K562 (cell line): ENCODE results near the gene ZPBP.

Source experiments
- GABPB1 ChIP-seq: sonication (generic); formaldehyde crosslinking; IDR thresholded peaks from 2 replicates; pipeline ENCODE4 v1.8.0; 2022; ENCODE audit warnings: mild to moderate bottlenecking, missing genetic modification reagents
- GATAD2A ChIP-seq: fragments of 450-650 bp; IDR thresholded peaks from 2 replicates; pipeline ENCODE4 v1.6.1; 2017
- SIX5 ChIP-seq, 2 experiments: IDR thresholded peaks; 2 replicates each; pipeline ENCODE4 v1.6.1; 2011; ENCODE audit warnings: low read length in 2 of 2, borderline replicate concordance in 1 of 2, low read depth in 1 of 2, mild to moderate bottlenecking in 1 of 2, moderate library complexity in 1 of 2; ENCODE audit not compliant: insufficient read depth in 1 of 2
- STAG1 ChIP-seq: sonication (generic); formaldehyde crosslinking; IDR thresholded peaks from 2 replicates; pipeline ENCODE4 v1.5.0; 2020; ENCODE audit warnings: missing genetic modification reagents, borderline replicate concordance
- TAF7 ChIP-seq: fragments of 450-650 bp; IDR thresholded peaks from 2 replicates; pipeline ENCODE4 v1.6.1; 2016; ENCODE audit warnings: missing genetic modification characterization, missing compliant biosample characterization
- ZFP1 ChIP-seq: fragments of 450-650 bp; formaldehyde crosslinking; IDR thresholded peaks from 2 replicates; pipeline ENCODE4 v1.4.0; 2020; ENCODE audit warnings: mild to moderate bottlenecking, mixed read lengths
- TF ChIP-seq, protein P1 (sequence below), 3 experiments: IDR thresholded peaks in 2 of 3; conservative IDR thresholded peaks in 1 of 3; 2 replicates each; pipeline ENCODE4 v1.5.1; 2011 to 2012; ENCODE audit warnings: low read length in 3 of 3, mild to moderate bottlenecking in 3 of 3, control low read depth in 2 of 3, improper control_type of control experiment in 1 of 3, inconsistent platforms in 1 of 3, low read depth in 1 of 3, mixed read lengths in 1 of 3, moderate library complexity in 1 of 3; ENCODE audit not compliant: insufficient read depth in 2 of 3

DNA sequence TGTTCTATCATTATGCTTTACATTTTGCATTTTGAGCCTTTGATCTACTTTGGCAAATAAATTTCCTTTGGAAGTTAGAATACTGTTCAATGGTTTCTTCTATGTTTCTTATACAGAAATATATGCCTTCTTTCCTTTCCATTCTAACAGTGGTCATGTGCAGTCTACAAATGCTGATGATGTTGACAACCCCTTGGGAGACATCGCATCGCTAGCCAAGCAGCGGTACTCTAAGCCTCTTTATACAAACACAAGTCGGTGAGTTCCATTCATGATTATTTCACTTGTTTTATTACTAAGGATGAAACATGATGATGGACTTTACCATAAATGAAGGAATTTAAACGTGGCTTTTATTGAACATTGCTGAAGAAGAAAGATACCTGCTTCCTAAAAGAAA, 48.1 kb upstream of the ZPBP start:
- no peak for TF ChIP-seq GATAD2A
- no peak for TF ChIP-seq GABPB1 (CRISPR knock-in tag)
- TF ChIP-seq TAF7: no peak
- no peak for TF ChIP-seq STAG1
- TF ChIP-seq, protein P1, sequence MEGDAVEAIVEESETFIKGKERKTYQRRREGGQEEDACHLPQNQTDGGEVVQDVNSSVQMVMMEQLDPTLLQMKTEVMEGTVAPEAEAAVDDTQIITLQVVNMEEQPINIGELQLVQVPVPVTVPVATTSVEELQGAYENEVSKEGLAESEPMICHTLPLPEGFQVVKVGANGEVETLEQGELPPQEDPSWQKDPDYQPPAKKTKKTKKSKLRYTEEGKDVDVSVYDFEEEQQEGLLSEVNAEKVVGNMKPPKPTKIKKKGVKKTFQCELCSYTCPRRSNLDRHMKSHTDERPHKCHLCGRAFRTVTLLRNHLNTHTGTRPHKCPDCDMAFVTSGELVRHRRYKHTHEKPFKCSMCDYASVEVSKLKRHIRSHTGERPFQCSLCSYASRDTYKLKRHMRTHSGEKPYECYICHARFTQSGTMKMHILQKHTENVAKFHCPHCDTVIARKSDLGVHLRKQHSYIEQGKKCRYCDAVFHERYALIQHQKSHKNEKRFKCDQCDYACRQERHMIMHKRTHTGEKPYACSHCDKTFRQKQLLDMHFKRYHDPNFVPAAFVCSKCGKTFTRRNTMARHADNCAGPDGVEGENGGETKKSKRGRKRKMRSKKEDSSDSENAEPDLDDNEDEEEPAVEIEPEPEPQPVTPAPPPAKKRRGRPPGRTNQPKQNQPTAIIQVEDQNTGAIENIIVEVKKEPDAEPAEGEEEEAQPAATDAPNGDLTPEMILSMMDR (IDR thresholded peaks at IDR 0.05 in 2 of 3, conservative IDR thresholded peaks at IDR 0.05 in 1 of 3; ENCODE audit: insufficient read depth in 2 of 3, low read depth in 1 of 3, low read length in 3 of 3): no peak
- no peak for TF ChIP-seq SIX5 (IDR thresholded peaks at IDR 0.05; ENCODE audit: borderline replicate concordance in 1 of 2, insufficient read depth in 1 of 2, low read depth in 1 of 2, low read length in 2 of 2)
- no peak for TF ChIP-seq ZFP1
